HepG2 (cell line): ENCODE measurements around the gene ATOSB. TPM values are rescaled to one million over a fixed set of nuclear protein-coding genes. Genes with fewer than 3 reads are reported as not detected.

Experiments used
- BORCS8-MEF2B ChIP-seq: sonication (generic); formaldehyde crosslinking; IDR thresholded peaks from 2 replicates; pipeline ENCODE4 v1.8.0; 2022; ENCODE audit warnings: mild to moderate bottlenecking, missing genetic modification reagents
- CEBPG ChIP-seq: IDR thresholded peaks from 2 replicates; pipeline ENCODE4 v1.6.1; 2016
- CHD2 ChIP-seq: IDR thresholded peaks from 2 replicates; pipeline ENCODE4 v1.6.1; 2011; ENCODE audit warnings: low read depth, low read length, improper control_type of control experiment
- FOXA3 ChIP-seq: IDR thresholded peaks from 2 replicates; pipeline ENCODE4 v1.6.1; 2016; ENCODE audit warnings: missing genetic modification reagents, missing compliant biosample characterization
- HNRNPUL1 ChIP-seq: fragments of 200-400 bp; formaldehyde crosslinking; IDR thresholded peaks from 2 replicates; pipeline ENCODE4 v1.6.1; 2017; ENCODE audit warnings: low read depth, mild to moderate bottlenecking, low read length, moderate library complexity
- PCBP1 ChIP-seq: fragments of 200-400 bp; formaldehyde crosslinking; IDR thresholded peaks from 2 replicates; pipeline ENCODE4 v1.6.1; 2017; ENCODE audit warnings: mild to moderate bottlenecking, low read depth, low read length, borderline replicate concordance
- ZMAT3 ChIP-seq: sonication (generic); formaldehyde crosslinking; conservative IDR thresholded peaks from 2 replicates; pipeline ENCODE4 v1.7.0; 2021; ENCODE audit warnings: missing genetic modification reagents
- ZNF143 ChIP-seq: sonication (generic); formaldehyde crosslinking; IDR thresholded peaks from 2 replicates; pipeline ENCODE4 v1.4.0; 2020; ENCODE audit warnings: missing genetic modification reagents
- ZNF253 ChIP-seq: sonication (generic); formaldehyde crosslinking; IDR thresholded peaks from 2 replicates; pipeline ENCODE4 v1.8.0; 2022; ENCODE audit warnings: mild to moderate bottlenecking, missing genetic modification reagents, borderline replicate concordance
- ZNF446 ChIP-seq: sonication (generic); formaldehyde crosslinking; IDR thresholded peaks from 2 replicates; pipeline ENCODE4 v1.5.0; 2020; ENCODE audit warnings: mild to moderate bottlenecking, missing genetic modification reagents
- ZNF546 ChIP-seq: sonication (generic); formaldehyde crosslinking; conservative IDR thresholded peaks from 2 replicates; pipeline ENCODE4 v1.8.1; 2023; ENCODE audit warnings: mild to moderate bottlenecking, missing genetic modification reagents
- ZNF572 ChIP-seq: sonication (generic); formaldehyde crosslinking; IDR thresholded peaks from 2 replicates; pipeline ENCODE4 v1.5.1; 2020; ENCODE audit warnings: mild to moderate bottlenecking, missing genetic modification reagents
- ZNF816 ChIP-seq: sonication (generic); formaldehyde crosslinking; IDR thresholded peaks from 2 replicates; pipeline ENCODE4 v1.8.0; 2022; ENCODE audit warnings: missing genetic modification reagents, mild to moderate bottlenecking, borderline replicate concordance
- ZSCAN30 ChIP-seq: sonication (generic); formaldehyde crosslinking; IDR thresholded peaks from 2 replicates; pipeline ENCODE4 v1.5.0; 2020; ENCODE audit warnings: mild to moderate bottlenecking, missing genetic modification reagents
- polyA plus RNA-seq, 8 experiments: library from polyadenylated mRNA; depleted of rRNA in 3 of 8; stranded (reverse) in 7 of 8; unstranded in 1 of 8; fragments of >200 nt; fragmentation: Illumina TruSeq in 4 of 8; extraction: Trizol in 4 of 8; gene quantifications; 2 replicates each; pipeline versions ENCODE4 v1.2.1 to v1.2.3, GENCODE V29; 2011 to 2016; ENCODE audit warnings: low read depth in 4 of 8, missing spikeins in 1 of 8, mixed read lengths in 1 of 8; ENCODE audit not compliant: insufficient read depth in 1 of 8
- total RNA-seq, 5 experiments: library from RNA; depleted of rRNA; stranded (reverse); fragments of >200 nt; fragmentation: Illumina TruSeq; extraction: Trizol; gene quantifications; 2 replicates each; pipeline ENCODE4 v1.2.3, GENCODE V29; 2016; ENCODE audit warnings: low read depth in 1 of 5
- TF ChIP-seq, protein P1 (sequence below): sonication (generic); formaldehyde crosslinking; IDR thresholded peaks from 2 replicates; pipeline ENCODE4 v1.4.0; 2020; ENCODE audit warnings: missing genetic modification reagents, mild to moderate bottlenecking, borderline replicate concordance
- TF ChIP-seq, protein P2 (sequence below): sonication (generic); formaldehyde crosslinking; IDR thresholded peaks from 2 replicates; pipeline ENCODE4 v1.4.0; 2020; ENCODE audit warnings: mild to moderate bottlenecking, low read depth, missing genetic modification reagents
- TF ChIP-seq, protein P3 (sequence below): sonication (generic); formaldehyde crosslinking; IDR thresholded peaks from 2 replicates; pipeline ENCODE4 v1.5.1; 2020; ENCODE audit warnings: missing genetic modification reagents, mild to moderate bottlenecking, borderline replicate concordance
- TF ChIP-seq, protein P4 (sequence below): sonication (generic); formaldehyde crosslinking; IDR thresholded peaks from 2 replicates; pipeline ENCODE4 v1.9.0; 2021; ENCODE audit warnings: missing genetic modification reagents, borderline replicate concordance

Gene ATOSB
- total and polyA plus RNA-seq, 2 of the 13 experiments (the other 11 are each of a cell fraction or from before 2014, with no cell fraction given), result 1.9 to 6.4 TPM

DNA sequence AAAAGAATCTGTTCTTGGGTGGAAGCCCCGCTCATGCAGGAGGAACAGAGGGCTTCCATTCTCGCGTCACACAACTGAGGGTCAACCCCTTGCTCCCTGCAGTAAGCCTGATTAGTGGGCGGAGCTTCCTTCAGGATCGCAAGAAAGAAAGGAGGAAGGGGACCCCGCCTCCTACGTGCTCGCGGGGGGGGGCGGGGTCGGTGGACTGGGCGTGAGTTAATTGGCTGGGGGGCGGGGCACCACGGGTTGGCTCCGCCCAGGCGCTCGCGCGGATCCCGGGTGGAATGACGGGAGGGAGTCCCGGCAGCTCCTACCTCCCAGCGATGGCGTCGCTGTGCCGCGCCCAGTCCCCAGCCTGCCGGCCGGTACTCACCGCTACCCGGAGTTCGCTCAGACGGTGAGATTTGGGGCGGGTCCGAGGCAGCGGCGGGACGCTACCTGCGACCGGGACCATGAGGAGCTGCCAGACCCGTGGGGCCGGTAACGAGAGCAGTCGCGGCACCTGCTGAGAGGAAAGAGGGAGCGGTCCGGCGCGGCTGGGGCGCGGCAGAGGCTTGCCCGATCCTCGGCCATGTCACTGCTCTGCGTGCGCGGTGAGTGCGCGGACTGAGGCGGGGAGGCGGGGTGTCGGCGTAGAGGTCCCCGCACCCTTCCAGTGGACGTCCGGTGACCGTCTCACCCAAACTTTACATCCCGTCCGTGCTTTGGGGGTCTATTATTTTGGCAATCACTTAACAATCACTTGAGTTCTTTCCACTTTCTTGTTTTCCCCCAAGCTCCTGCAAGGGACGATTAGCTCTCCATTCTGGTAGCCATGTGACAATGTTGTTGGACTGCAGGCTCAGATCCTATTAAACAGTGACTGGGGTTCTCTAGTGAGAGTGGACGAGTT lies 46.3 kb upstream of the ATOSB start, which contains the start of gene UNC13B (continued):
- TF ChIP-seq, protein P1, sequence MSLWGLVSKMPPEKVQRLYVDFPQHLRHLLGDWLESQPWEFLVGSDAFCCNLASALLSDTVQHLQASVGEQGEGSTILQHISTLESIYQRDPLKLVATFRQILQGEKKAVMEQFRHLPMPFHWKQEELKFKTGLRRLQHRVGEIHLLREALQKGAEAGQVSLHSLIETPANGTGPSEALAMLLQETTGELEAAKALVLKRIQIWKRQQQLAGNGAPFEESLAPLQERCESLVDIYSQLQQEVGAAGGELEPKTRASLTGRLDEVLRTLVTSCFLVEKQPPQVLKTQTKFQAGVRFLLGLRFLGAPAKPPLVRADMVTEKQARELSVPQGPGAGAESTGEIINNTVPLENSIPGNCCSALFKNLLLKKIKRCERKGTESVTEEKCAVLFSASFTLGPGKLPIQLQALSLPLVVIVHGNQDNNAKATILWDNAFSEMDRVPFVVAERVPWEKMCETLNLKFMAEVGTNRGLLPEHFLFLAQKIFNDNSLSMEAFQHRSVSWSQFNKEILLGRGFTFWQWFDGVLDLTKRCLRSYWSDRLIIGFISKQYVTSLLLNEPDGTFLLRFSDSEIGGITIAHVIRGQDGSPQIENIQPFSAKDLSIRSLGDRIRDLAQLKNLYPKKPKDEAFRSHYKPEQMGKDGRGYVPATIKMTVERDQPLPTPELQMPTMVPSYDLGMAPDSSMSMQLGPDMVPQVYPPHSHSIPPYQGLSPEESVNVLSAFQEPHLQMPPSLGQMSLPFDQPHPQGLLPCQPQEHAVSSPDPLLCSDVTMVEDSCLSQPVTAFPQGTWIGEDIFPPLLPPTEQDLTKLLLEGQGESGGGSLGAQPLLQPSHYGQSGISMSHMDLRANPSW (CRISPR knock-in tag), result no peak
- TF ChIP-seq ZNF253 (CRISPR knock-in tag) (no peak), CHD2 (no peak; the same call in 1 of the 2 replicates), ZNF546 (CRISPR knock-in tag) (peak; percentile 97; the same call in 1 of the 2 replicates), CEBPG (CRISPR knock-in tag) (peak; percentile 2; the same call in 1 of the 2 replicates), BORCS8-MEF2B (CRISPR knock-in tag) (peak; percentile 17; the same call in 1 of the 2 replicates), ZNF572 (CRISPR knock-in tag) (peak; percentile 89; the same call in 1 of the 2 replicates), ZSCAN30 (CRISPR knock-in tag) (no peak; the same call in 1 of the 2 replicates), ZNF446 (CRISPR knock-in tag) (no peak), FOXA3 (no peak; the same call in 1 of the 2 replicates), ZNF143 (CRISPR knock-in tag) (peak; percentile 79), HNRNPUL1 (no peak), ZNF816 (0 out of 2 replicates have a peak, but pooled peaks have one; percentile 65), PCBP1 (no peak), ZMAT3 (CRISPR knock-in tag) (peak; percentile 82; the same call in 1 of the 2 replicates)
- TF ChIP-seq, protein P2, sequence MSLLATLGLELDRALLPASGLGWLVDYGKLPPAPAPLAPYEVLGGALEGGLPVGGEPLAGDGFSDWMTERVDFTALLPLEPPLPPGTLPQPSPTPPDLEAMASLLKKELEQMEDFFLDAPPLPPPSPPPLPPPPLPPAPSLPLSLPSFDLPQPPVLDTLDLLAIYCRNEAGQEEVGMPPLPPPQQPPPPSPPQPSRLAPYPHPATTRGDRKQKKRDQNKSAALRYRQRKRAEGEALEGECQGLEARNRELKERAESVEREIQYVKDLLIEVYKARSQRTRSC (CRISPR knock-in tag), result no peak; the same call in 1 of the 2 replicates
- TF ChIP-seq, protein P3, sequence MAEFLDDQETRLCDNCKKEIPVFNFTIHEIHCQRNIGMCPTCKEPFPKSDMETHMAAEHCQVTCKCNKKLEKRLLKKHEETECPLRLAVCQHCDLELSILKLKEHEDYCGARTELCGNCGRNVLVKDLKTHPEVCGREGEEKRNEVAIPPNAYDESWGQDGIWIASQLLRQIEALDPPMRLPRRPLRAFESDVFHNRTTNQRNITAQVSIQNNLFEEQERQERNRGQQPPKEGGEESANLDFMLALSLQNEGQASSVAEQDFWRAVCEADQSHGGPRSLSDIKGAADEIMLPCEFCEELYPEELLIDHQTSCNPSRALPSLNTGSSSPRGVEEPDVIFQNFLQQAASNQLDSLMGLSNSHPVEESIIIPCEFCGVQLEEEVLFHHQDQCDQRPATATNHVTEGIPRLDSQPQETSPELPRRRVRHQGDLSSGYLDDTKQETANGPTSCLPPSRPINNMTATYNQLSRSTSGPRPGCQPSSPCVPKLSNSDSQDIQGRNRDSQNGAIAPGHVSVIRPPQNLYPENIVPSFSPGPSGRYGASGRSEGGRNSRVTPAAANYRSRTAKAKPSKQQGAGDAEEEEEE (CRISPR knock-in tag), result 0 out of 2 replicates have a peak, but pooled peaks have one; percentile 55
- TF ChIP-seq, protein P4, sequence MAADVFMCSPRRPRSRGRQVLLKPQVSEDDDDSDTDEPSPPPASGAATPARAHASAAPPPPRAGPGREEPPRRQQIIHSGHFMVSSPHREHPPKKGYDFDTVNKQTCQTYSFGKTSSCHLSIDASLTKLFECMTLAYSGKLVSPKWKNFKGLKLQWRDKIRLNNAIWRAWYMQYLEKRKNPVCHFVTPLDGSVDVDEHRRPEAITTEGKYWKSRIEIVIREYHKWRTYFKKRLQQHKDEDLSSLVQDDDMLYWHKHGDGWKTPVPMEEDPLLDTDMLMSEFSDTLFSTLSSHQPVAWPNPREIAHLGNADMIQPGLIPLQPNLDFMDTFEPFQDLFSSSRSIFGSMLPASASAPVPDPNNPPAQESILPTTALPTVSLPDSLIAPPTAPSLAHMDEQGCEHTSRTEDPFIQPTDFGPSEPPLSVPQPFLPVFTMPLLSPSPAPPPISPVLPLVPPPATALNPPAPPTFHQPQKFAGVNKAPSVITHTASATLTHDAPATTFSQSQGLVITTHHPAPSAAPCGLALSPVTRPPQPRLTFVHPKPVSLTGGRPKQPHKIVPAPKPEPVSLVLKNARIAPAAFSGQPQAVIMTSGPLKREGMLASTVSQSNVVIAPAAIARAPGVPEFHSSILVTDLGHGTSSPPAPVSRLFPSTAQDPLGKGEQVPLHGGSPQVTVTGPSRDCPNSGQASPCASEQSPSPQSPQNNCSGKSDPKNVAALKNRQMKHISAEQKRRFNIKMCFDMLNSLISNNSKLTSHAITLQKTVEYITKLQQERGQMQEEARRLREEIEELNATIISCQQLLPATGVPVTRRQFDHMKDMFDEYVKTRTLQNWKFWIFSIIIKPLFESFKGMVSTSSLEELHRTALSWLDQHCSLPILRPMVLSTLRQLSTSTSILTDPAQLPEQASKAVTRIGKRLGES (CRISPR knock-in tag), result 0 out of 2 replicates have a peak, but pooled peaks have one; percentile 49
